ENCODE results near the gene LTB4R.
A peak's percentile ranks its signal among the peaks of the same experiment; 100 is the strongest.

LTB4R gene, protein sequence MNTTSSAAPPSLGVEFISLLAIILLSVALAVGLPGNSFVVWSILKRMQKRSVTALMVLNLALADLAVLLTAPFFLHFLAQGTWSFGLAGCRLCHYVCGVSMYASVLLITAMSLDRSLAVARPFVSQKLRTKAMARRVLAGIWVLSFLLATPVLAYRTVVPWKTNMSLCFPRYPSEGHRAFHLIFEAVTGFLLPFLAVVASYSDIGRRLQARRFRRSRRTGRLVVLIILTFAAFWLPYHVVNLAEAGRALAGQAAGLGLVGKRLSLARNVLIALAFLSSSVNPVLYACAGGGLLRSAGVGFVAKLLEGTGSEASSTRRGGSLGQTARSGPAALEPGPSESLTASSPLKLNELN

DNA sequence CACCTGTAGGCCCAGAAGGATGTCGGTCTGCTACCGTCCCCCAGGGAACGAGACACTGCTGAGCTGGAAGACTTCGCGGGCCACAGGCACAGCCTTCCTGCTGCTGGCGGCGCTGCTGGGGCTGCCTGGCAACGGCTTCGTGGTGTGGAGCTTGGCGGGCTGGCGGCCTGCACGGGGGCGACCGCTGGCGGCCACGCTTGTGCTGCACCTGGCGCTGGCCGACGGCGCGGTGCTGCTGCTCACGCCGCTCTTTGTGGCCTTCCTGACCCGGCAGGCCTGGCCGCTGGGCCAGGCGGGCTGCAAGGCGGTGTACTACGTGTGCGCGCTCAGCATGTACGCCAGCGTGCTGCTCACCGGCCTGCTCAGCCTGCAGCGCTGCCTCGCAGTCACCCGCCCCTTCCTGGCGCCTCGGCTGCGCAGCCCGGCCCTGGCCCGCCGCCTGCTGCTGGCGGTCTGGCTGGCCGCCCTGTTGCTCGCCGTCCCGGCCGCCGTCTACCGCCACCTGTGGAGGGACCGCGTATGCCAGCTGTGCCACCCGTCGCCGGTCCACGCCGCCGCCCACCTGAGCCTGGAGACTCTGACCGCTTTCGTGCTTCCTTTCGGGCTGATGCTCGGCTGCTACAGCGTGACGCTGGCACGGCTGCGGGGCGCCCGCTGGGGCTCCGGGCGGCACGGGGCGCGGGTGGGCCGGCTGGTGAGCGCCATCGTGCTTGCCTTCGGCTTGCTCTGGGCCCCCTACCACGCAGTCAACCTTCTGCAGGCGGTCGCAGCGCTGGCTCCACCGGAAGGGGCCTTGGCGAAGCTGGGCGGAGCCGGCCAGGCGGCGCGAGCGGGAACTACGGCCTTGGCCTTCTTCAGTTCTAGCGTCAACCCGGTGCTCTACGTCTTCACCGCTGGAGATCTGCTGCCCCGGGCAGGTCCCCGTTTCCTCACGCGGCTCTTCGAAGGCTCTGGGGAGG lies at the start of gene LTB4R:
TSS of gene LTB4R (plus strand) at position 857 of the 959 bp plus-strand sequence. CDS start 4,150 bp downstream, outside the sequence.
- DNase-seq: no peak

DNA sequence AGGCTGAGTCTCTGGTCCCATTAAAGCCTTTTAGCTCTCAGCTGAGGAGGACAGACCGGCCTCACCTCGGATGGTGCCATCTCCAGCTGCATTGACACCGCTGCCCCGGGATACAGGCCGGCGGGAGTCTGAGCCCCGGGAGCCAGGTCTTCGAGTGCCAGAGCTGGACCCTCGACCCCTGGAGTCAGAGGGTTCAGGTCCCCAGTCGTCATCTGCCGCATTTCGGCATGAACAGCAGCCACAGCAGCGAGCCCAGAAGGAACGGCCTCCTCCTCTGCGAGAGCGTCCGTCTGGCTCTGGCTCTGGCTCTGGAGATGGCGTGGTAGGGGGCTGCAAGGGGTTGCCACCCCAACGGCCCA lies 49.4 kb upstream of the LTB4R start:
- DNase-seq: no peak

DNA sequence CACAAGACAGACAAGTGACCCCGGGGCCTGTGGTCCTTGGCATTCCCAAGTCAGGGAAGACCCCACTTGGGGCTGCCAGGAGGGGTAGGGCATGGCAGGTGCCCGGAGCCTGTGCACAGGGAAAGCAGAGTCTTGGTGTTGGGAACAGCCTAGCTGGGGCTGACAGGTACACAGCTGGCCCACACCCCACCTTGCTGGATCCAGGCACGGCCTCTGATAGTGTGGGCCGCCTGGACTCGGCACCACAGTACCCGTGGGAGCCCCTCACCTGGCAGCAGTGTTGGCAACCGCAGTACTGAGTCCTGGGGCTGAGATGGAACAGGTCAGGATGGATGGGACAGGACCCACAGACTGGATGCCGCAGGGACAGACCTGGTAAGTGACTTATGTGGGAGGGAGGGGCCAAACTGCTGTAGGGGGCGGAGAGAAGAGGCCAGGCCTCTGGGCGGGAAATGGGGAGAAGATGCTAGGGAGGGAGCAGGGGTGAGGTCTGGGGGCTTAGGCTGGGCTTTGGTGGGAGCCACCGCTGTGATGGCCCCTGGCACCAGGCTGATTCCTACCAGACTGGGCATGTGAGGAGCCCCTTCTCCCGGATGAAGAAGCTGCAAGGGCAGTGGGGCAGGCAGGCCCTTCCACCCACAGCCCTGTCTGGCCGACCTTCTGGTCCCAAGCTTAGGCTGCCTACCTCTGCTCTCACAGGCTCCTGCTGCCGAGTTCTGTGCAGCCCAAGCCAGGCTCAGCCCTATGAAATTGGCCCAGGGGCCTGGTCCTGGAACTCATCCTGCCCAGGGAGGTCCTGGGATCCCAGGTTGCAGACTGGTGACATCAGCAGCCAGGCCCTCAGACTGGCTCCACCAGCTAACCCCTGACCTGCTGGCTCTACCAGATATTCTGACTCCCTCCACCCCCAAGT lies 48.2 kb upstream of the LTB4R start, which contains the start of gene TGM1:
TSS of gene TGM1 (minus strand) at position 357 of the 913 bp plus-strand sequence. CDS start 825 bp downstream, outside the sequence.
- no peak for DNase-seq

DNA sequence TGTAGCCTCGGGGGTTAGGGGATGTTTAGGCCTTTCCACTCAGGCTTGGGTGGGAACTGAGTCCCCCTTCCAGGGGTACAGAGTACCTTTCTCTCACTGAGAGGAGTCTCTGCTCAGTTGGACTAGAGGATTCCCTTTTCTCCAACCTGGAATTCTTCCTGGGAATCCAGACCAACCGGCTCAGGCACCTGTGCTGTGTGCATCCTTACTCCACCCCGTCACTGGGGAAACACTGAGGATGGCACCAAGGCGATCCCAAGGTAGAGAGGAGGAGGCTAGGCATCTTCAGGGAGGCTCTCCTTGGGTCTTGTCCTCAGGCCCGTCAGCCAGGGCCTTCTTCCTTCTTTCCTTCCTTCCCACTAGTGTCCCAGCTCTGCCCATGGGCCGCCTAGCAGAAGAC lies 47.5 kb upstream of the LTB4R start:
- no peak for DNase-seq

DNA sequence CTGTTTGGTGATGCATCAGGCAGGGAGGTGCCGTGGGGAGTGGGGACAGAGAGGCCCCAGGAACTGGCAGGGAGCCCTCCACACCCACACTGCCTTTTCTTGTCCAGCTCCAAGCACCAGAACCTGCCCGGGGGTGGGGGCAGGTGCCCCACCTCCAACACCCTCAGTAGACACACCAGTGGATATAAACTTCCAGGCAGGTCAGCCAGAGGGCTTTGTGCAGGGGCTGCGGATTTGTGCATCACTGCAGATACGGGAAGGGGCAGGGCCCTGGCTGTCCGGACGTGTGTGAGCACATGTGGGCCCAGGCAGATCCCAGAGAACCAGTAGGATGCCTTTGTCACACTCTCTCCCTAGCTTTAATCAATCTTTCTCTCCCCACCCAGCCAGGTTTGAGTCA lies 47.0 kb upstream of the LTB4R start:
- DNase-seq: no peak

DNA sequence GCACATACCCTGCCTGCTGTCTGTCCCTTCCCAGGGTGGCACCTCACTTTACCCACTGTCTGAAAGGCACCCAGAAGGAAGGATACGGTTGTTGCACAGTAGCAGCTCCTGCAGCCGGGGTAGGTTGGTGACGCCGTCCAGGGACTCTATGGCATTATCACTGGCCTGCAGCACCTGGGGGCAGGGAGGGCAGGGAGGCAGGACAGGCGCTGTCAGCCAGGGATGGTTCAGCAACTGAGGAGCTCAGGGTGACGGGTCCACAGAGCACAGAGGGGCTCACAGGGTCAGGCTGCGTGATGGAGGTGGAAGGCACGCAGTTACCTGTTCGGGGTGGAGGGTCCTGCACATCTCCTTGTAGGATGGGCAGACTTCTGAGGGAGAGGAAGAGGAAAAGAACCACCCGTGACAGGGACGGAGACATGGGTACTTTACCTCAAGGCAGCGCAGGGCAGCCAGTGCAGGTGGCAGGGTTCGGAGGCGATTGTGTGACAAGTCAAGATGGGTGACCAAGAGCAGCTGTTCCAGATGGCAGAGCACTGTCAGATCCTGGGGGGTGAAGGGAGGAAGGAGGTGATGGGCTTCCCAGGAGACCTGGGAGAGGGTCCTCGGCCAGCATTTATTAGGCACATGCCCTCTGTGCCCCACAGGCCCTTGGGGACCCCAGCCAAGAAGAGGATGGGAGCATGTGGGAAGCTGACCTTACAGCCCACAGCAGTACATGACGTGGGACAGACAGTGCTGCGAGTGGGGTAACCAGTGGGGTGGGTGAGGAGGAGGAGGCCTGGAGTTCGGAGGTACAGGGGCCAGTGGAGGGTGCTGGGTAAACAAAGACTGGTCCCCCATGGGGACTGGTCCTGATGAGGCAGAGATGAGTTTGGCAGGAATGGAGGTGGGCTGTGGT lies 44.7 kb upstream of the LTB4R start:
- DNase-seq: no peak

DNA sequence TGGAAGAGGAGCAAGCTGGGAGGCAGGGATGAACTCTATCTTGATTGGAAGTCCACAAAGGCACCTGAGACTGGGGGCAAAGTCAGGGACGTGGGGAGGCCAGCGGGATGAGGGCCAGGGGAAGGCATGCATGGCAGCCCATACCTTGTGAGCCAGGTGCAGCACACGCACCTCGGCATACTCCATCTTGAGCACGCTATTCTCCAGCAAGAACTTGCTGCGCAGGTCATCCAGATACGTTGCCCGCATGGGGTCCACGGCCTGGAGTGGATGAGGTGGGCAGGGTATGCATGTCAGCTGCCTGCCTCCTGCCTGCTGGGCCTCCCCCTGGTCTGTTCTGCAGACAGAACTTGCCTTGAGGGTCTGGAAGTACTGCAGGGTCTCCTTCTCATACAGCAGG lies 43.8 kb upstream of the LTB4R start:
- no peak for DNase-seq

DNA sequence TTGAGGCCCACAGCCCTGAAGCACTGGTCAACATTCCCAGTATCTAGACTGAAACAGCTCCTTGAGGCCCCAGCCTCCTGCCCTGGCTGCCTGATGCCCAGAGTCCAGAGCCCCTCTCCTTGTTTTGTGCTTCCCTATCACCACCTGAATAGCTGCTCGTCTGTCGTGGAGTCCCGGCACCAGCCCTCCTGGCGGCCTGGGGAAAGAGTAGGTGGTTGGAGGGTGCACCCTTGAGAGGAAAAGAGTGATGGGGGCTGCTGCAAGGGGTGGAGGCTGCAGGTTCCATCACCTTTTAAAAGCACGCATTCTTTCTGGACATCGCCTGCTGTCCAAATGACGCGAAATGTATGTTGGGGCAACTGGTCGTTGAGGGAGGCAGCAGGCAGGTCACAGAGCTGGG lies 43.1 kb upstream of the LTB4R start:
- no peak for DNase-seq

DNA sequence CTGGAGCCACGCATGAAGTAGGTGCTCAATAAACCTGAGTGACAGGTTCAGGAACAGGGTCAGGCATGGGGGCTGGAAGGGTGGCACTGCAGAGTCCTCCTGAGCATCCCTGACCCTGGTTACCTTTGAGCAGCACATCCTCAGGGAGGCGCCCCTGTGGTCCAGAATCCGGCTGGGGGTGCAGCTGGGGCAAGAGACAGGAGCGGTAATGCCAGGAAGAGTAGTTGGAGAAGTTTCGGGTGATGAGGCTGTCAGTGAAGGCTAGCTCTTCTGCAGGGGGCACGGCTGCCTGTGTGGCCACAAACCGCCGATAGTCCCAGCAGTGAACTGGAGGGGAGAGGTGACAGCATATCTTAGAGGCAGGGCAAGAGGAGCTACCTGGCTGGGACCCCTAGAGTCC lies 41.9 kb upstream of the LTB4R start:
- DNase-seq: no peak

DNA sequence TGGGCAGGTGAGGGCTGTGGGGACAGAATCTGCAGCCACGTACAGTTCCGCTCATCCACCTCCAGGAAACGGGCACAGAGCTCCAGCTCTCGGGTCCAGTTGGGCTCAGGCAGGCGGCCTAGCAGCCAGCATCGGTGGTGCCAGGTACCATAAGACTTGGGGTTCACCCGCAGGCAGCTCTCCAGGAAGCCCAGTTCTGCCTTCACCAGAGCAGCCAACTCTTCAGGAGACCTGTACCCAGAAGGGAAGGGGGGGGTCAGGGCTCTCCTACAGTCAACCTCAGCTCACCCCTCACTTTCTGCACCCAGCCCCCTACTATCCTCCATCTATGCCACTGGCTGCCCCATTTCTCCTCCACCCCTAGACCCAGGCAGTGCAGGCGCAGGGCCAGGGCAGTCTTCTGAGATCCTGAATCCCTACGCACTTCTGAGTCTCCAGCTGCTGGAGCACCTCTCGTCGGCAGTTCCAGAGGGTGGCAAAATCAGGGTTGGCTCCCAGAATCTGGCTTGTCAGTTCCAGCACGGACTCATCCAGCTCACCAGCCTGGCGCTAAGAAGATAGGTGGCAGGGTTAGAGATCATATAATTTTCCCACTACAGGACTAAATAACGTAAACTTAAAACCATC lies 41.3 kb upstream of the LTB4R start:
- no peak for DNase-seq

DNA sequence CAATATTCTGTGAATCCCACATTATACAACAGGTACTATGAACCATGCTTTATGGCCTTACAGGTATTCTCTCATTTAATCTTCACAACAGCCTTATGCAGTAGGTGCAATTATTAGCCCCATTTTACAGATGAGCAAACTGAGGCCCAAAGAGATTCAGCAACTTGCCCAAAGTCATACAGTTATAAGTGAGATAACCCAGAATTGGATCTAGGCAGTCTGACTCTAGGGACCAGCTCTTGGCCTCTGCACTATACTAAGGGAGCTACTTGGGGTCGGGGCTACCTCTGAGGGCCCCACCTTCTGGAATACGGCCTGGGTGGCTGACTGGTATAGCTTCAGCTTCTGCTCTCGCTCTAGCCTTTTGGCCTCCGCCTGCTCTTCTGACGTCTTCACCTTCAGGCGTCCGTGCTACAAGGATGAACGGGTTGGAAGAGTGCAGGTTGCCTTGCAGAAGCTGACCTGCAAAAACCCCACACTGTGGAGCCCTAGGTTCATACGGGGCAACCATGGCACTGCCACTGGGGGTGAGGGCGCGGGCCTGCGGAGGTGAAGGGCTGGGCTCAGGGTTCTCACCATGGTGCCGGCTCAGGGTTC lies 40.7 kb upstream of the LTB4R start:
- no peak for DNase-seq

DNA sequence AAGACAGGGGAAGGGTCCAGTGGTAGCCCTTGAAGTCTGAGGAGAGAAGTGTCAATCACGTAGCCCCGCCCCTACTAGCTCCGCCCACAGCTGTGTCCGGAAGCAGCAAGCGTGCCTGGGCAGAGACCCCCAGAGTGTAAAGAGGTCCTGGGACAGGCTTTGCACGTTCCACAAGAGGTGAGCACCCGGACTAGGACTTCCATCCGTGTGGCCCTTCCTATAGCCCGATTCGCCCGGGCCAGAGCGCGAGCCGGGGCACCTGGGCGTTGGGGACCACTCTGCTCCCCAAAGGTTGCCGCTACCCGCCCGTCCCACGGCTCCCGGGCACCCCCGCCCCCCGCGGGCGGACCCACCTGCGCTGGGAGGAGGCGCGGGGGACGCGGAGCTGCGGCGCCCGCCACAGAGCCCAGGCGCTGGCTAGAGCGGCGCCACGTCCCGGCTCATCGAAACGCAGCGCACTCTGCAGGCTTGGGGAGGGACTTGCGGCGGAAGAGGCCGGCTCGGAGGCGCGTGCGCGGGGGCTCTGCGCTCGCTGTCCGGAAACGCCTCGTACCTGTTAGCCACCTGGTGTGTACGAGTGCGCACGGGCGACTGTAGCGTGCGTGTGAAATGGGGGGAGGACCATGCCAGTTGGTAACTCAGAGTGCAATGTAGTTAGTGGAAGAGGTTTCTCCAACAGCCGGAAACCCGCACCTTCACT lies 40.0 kb upstream of the LTB4R start, which contains the start of gene RABGGTA:
TSS of gene RABGGTA (minus strand) at position 464 of the 700 bp plus-strand sequence. CDS start 482 bp downstream, outside the sequence.
- no peak for DNase-seq

DNA sequence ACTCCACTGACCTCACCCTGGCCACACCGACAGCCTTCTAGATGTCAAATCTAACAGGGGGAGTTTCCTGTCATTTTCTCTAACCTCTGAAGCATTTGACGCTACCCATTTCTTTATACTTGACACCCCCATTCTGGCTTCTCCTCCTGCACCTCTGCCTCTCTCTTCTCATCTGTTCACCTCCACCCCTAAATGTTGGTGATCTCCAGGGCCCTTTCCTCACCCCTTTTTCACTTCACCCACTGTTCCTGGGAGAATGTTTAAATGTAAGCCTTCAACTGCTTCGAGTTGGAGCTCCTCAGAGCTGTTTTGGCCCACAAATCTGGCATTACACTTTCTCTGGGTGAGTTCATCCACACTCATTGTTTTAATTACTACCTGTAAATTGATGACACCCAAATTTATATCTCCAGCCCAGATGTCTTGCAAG lies 39.5 kb upstream of the LTB4R start:
- no peak for DNase-seq

DNA sequence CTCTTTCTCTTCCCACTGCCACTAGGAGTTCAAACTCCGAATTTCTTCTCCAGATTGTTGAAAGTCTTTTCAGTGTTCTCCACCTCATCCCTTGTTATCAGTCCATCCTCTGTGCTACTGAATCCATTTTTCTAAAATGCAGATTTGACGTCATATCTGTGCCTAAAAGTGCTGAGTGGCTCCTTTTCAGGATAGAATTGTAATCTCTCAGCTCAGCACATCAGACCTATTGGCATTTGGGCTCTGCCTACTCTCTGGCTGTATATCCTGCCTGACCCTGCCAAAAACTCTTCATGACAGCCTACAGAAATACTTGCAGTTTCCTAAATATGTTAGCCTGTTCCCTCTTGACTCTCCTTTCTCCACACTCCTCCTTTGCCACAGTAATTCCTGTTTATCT lies 38.8 kb upstream of the LTB4R start:
- no peak for DNase-seq

DNA sequence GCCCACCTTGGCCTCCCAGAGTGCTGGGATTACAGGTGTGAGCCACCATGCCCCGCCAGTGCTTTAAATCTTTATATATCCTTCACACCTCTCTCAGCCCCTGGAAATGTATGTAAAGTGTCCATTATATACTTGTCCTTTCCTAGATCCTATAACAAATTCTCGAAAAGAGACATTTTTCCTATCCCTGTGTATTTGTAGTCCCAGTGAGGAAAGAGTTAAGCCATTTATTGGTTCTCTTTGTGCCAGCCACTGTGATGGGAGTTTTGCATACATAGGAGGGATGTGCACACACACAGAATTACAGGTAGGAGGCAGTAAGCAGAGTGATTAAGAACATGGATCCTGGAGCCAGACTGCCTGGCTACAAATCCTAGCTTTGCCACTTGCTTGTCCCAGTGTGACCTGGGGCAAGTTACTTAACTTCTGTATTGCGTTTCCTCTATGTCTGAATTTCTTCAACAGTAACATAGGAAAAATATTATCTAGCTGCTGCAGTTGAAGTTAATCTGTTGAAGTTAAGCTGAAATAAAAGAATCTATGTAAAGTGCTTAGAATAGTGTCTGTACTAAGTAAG lies 37.8 kb upstream of the LTB4R start:
- DNase-seq: no peak

DNA sequence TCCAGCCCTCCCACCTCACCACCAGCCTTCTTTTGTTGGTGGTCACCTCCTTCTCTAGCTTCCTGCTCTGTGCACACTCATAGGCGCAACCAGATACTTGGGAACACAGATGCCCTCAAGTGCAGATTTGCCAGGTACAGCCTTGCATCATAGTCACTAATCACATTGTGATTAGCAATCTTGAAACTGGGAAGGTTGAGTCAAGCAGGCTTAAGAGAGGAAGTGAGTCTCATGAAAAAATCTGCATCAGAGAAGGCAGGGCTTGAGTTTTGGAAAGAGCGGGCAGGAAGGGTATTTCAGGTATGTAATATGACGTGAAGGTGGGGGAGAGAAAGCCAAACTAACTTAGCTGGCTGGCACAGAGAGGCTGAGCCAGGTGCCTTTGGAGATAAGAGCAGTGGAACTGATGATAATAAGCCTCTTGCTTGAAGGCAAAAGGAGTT lies 37.2 kb upstream of the LTB4R start:
- DNase-seq: peak; percentile 73

DNA sequence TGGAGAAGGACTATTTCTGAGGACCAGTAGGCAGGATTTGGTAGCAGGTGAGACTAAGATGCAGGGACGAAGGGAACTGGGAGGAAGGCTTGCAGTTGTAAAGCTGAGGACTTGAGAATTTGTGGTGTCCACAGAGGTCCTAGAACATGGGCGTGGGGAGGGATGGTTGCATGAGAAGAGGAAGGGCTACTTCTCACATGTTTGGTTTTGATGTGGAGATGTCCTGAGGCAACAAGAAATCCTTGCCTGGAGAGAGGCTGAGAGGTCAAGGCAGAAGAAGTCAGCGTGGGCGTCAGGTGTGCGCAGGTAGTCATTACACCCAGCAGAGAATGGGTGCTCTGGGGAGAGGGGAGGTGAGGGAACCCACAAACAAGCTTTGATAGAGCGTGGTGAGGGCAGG lies 34.2 kb upstream of the LTB4R start:
- no peak for DNase-seq

DNA sequence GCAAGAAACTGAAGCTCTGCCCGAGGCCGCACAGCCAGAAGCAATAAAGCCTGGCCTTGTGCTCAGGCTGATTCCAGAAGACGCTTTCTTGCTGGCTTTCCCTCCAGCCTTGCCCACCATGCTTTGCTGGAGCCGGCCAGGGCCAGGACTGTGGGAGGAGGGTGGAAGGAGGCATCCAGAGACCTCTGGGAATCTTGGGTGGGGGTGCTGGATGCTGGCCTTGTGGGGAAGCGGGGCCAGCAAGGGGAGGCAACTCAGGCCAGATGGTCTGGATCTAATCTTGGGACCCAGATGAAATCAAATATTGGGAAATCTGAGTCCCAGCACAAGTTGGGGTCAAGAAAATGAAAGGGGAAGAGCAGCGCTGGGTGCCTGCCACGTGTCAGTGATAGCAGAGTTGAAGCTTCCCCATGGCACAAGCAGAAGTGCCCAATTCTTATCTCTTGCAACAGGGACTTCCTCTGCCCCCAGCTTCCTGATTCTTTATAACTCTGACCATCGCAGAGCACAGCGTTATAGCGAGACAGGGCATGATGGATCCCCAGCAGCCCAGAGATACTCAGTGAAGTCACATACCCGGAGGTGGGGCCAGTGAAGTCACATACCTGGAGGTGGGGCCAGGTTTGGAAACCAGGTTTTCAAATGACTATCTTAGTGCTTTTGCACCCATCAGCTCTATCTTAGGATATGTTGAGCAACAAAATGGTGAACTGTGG lies 33.5 kb upstream of the LTB4R start:
- DNase-seq: peak; percentile 28

DNA sequence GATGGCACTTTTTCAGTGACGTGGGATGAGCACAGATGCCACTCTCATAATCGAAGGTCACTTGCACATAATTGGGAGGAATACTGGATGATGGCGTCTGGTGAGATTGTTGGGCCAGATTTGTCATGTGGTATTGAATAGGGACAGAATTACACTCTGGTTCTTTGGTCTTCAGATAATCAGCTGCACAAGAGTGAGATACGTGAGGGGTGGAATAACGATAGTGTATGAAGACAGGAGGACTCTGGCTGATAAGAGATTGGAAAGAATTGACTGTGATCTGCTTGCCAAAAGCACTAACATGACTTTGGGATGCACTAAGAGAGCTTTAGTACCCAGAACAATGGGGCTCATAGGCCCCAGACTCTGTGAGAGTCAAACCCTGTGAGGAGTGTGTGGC lies 32.9 kb upstream of the LTB4R start:
- no peak for DNase-seq

Measured in SIG-M5 (cell line).